A673 (cell line): ENCODE measurements around the gene TBC1D5. TPM values are rescaled to one million over a fixed set of nuclear protein-coding genes. Genes with fewer than 3 reads are reported as not detected.
A peak's percentile ranks its signal among the peaks of the same experiment; 100 is the strongest.
"Not testable (repeated sequence)": the region's sequence is repeated elsewhere in the genome, so short reads cannot be mapped to it uniquely, and the experiment has no call there.

ENCODE experiments used
- BruUV-seq: library from RNA; stranded (reverse); fragments of 400-500 nt; replicated peaks from 2 replicates; lab custom pipeline; 2021; lab: Mats Ljungman, UMichigan
- CTCF ChIA-PET: fragments of 300-600 bp; sonication (Branson Sonifier 250); formaldehyde crosslinking; loops from one replicate; lab custom pipeline; 2022; ENCODE audit warnings: antibody characterized with exemption; lab: Charles Lee
- POLR2A ChIA-PET: fragments of 300-600 bp; sonication (Branson Sonifier 250); formaldehyde crosslinking; loops from one replicate; lab custom pipeline; 2022; ENCODE audit warnings: antibody characterized with exemption; ENCODE audit not compliant: low non-redundant PET; lab: Charles Lee
- DNase-seq: peaks from one replicate; pipeline ENCODE4 v3.0.0-alpha.2; 2015; ENCODE audit warnings: low spot score
- H3K27ac ChIP-seq: fragments of 200-600 bp; sonication (generic); 2 replicates; pipeline ENCODE4 v1.5.1; 2016; ENCODE audit warnings: mixed run types, low read depth, mild to moderate bottlenecking, mixed read lengths, antibody characterized with exemption, low read length; ENCODE audit not compliant: poor library complexity, severe bottlenecking
- H3K27me3 ChIP-seq: fragments of 200-600 bp; sonication (generic); replicated peaks from 2 replicates; pipeline ENCODE4 v1.6.1; 2017; ENCODE audit warnings: mixed run types, low read depth, mild to moderate bottlenecking, mixed read lengths, antibody characterized with exemption, low read length; ENCODE audit not compliant: insufficient read depth, poor library complexity
- H3K36me3 ChIP-seq: fragments of 200-600 bp; sonication (generic); 2 replicates; pipeline ENCODE4 v1.6.1; 2016; ENCODE audit warnings: mixed run types, mild to moderate bottlenecking, mixed read lengths, antibody characterized with exemption, low read length; ENCODE audit not compliant: insufficient read depth, poor library complexity, severe bottlenecking
- H3K4me1 ChIP-seq: fragments of 200-600 bp; sonication (generic); 2 replicates; pipeline ENCODE4 v1.6.1; 2017; ENCODE audit warnings: mixed run types, mild to moderate bottlenecking, mixed read lengths, antibody characterized with exemption, low read length; ENCODE audit not compliant: insufficient read depth, poor library complexity, severe bottlenecking
- H3K4me3 ChIP-seq: fragments of 200-600 bp; sonication (generic); 2 replicates; pipeline ENCODE4 v1.5.1; 2016; ENCODE audit warnings: low read depth, mixed run types, mild to moderate bottlenecking, mixed read lengths, low read length; ENCODE audit not compliant: poor library complexity, severe bottlenecking
- H3K9me3 ChIP-seq: fragments of 200-600 bp; sonication (generic); 2 replicates; pipeline ENCODE4 v1.6.1; 2016; ENCODE audit warnings: mixed run types, low read depth, mild to moderate bottlenecking, mixed read lengths, antibody characterized with exemption, low read length; ENCODE audit not compliant: poor library complexity, severe bottlenecking
- EZH2 ChIP-seq: fragments of 200-600 bp; sonication (generic); IDR thresholded peaks from 2 replicates; pipeline ENCODE4 v1.6.1; 2017; ENCODE audit warnings: borderline replicate concordance, low read depth, mild to moderate bottlenecking, mixed read lengths, antibody characterized with exemption, low read length; ENCODE audit not compliant: poor library complexity, severe bottlenecking
- intact Hi-C: fragments of 100-400 bp; cut with micrococcal nuclease; formaldehyde crosslinking; loops from one replicate; pipeline ENCODE4 v1.10.0; 2022; ENCODE audit not compliant: unreplicated experiment
- total RNA-seq: library from RNA; stranded (reverse); gene quantifications from 2 replicates; pipeline ENCODE4 v1.2.3, GENCODE V29; 2021
- TF ChIP-seq, protein P1 (sequence below): fragments of 300-800, 200-600 bp; sonication (generic); conservative IDR thresholded peaks from 2 replicates; pipeline ENCODE4 v1.5.1; 2017; ENCODE audit warnings: low read depth, mild to moderate bottlenecking, antibody characterized with exemption, low read length, moderate library complexity, mixed read lengths

Gene TBC1D5
- total RNA-seq, 1 experiment from 2014 or later = 40.7 TPM

- Histone ChIP-seq H3K4me3 (no peak overlapping the region), H3K27ac (no peak overlapping the region), H3K36me3 (no peaks in the 10 kb centered on the region), H3K9me3 (no peaks in the 10 kb centered on the region), H3K27me3 (no peaks in the 10 kb centered on the region), H3K4me1 (no peaks in the 10 kb centered on the region)
- TF ChIP-seq, protein P1, sequence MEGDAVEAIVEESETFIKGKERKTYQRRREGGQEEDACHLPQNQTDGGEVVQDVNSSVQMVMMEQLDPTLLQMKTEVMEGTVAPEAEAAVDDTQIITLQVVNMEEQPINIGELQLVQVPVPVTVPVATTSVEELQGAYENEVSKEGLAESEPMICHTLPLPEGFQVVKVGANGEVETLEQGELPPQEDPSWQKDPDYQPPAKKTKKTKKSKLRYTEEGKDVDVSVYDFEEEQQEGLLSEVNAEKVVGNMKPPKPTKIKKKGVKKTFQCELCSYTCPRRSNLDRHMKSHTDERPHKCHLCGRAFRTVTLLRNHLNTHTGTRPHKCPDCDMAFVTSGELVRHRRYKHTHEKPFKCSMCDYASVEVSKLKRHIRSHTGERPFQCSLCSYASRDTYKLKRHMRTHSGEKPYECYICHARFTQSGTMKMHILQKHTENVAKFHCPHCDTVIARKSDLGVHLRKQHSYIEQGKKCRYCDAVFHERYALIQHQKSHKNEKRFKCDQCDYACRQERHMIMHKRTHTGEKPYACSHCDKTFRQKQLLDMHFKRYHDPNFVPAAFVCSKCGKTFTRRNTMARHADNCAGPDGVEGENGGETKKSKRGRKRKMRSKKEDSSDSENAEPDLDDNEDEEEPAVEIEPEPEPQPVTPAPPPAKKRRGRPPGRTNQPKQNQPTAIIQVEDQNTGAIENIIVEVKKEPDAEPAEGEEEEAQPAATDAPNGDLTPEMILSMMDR = no peak
- no peak for TF ChIP-seq EZH2
- CTCF ChIA-PET = no interaction called here
- no TSS peak for BruUV-seq
- POLR2A ChIA-PET = no interaction called here
- intact Hi-C loops = no loop called here
- DNase-seq = no peak
Observed at GRCh38 chr3:17707813-17708543, 34.5 kb downstream of the TBC1D5 start.

- CTCF ChIA-PET, DNase-seq, BruUV-seq, POLR2A ChIA-PET, H3K9me3 ChIP-seq, intact Hi-C loops, H3K27ac ChIP-seq, H3K27me3 ChIP-seq, H3K36me3 ChIP-seq, H3K4me1 ChIP-seq, H3K4me3 ChIP-seq: not testable (repeated sequence)
Observed at GRCh38 chr3:17705991-17706390, 36.4 kb downstream of the TBC1D5 start.

DNA sequence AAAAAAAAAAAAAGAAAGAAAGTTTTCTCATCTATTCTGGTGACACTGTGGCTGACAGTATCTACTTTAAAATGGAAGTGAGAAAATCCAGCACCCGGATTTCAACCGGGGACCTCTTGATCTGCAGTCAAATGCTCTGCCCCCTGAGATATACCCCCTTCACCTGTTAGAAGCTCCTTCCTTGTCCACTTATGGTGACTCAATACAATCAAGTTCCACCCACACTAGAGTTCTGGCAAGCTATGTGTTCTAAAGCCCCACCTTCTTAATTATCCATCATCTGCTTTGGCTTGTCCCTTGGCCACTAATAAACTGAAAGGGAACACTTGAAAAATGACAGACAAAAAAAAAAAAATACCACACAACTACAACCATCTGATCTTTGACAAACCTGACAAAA is 42.6 kb downstream of the TBC1D5 start:
- H3K4me3 ChIP-seq, H3K27me3 ChIP-seq, H3K27ac ChIP-seq, DNase-seq, CTCF ChIA-PET, H3K36me3 ChIP-seq, H3K4me1 ChIP-seq, H3K9me3 ChIP-seq, intact Hi-C loops, BruUV-seq, POLR2A ChIA-PET: not testable (repeated sequence)

DNA sequence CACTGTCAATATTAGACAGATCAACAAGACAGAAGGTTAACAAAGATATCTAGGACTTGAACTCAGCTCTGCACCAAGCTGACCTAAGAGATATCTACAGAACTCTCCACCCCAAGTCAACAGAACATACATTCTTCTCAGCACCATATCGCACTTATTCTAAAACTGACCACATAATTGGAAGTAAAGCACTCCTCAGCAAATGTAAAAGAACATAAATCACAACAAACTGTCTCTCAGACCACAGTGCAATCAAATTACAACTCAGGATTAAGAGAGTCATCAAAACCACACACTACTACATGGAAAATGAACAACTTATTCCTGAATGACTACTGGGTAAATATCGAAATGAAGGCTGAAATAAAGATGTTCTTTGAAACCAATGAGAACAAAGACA is 46.8 kb downstream of the TBC1D5 start:
- H3K4me3 ChIP-seq, intact Hi-C loops, H3K9me3 ChIP-seq, CTCF ChIA-PET, POLR2A ChIA-PET, H3K4me1 ChIP-seq, BruUV-seq, DNase-seq, H3K27ac ChIP-seq, H3K27me3 ChIP-seq, H3K36me3 ChIP-seq: not testable (repeated sequence)

GRCh38 chr3:17693670-17693999 is 48.8 kb downstream of the TBC1D5 start:
- H3K27ac ChIP-seq, H3K36me3 ChIP-seq, CTCF ChIA-PET, H3K4me3 ChIP-seq, BruUV-seq, H3K27me3 ChIP-seq, POLR2A ChIA-PET, H3K4me1 ChIP-seq, H3K9me3 ChIP-seq, intact Hi-C loops: not testable (repeated sequence)
- peak; percentile 4 for DNase-seq

GRCh38 chr3:17692846-17693669 is 49.4 kb downstream of the TBC1D5 start:
- CTCF ChIA-PET, DNase-seq, intact Hi-C loops, H3K4me1 ChIP-seq, H3K9me3 ChIP-seq, BruUV-seq, H3K27me3 ChIP-seq, H3K4me3 ChIP-seq, H3K27ac ChIP-seq, H3K36me3 ChIP-seq, POLR2A ChIA-PET: not testable (repeated sequence)
